GM21786 (cell line): Measurements from ENCODE around the gene TNFRSF8.
"Not testable (repeated sequence)": the region's sequence is repeated elsewhere in the genome, so short reads cannot be mapped to it uniquely, and the experiment has no call there.

Experiments used
- ATAC-seq: cut with Tn5 transposase; IDR thresholded peaks from one replicate; pipeline ENCODE4 v1.9.1; 2021; ENCODE audit not compliant: unreplicated experiment

The TNFRSF8 gene

GRCh38 chr1:12038356-12039163 is 24.5 kb upstream of the TNFRSF8 start:
- ATAC-seq, result no peak

GRCh38 chr1:12039164-12039525 is 24.0 kb upstream of the TNFRSF8 start:
- ATAC-seq, result no peak

DNA sequence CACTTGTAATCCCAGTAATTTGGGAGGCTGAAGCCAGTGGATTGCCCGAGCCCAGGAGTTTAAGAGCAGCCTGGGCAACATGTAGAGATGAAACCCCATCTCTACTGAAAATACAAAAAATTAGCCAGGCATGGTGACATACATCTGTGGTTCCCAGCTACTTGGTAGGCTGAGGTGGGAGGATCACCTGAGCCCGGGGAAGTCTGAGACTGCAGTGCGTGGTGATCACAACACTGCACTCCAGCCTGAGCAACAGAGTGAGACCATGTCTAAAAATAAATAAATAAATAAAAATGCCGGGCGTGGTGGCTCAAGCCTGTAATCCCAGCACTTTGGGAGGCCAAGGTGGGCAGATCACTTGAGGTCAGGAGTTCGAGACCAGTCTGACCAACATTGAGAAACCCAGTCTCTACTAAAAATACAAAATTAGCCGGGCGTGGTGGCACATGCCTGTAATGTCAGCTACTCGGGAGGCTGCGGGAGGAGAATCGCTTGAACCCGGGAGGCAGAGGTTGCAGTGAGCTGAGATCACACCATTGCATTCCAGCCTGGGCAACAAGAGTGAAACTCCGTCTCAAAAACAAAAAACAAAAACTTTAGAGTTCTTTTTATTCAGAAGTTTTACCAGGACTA is 23.2 kb upstream of the TNFRSF8 start:
- ATAC-seq, result peak; percentile 32

GRCh38 chr1:12040457-12041051 is 22.5 kb upstream of the TNFRSF8 start:
- ATAC-seq, result peak; percentile 65

GRCh38 chr1:12044187-12044877 is 18.8 kb upstream of the TNFRSF8 start:
- ATAC-seq, result not testable (repeated sequence)

DNA sequence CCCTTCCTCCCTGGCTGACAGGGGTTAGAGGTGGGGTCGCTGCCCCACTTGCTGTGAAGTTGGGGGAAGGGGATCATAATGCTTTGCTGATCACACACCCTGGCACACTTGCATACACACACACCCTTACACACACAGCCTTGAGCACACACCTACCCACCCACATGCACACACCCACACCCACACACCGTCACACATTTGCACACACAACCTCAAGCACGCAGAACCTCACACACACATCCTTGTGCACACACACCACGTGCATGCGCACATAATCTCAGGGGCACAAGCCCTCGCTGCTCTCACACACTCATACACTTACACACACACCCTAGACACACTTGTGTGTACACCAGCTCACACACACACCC is 16.4 kb upstream of the TNFRSF8 start:
- ATAC-seq, result no peak

DNA sequence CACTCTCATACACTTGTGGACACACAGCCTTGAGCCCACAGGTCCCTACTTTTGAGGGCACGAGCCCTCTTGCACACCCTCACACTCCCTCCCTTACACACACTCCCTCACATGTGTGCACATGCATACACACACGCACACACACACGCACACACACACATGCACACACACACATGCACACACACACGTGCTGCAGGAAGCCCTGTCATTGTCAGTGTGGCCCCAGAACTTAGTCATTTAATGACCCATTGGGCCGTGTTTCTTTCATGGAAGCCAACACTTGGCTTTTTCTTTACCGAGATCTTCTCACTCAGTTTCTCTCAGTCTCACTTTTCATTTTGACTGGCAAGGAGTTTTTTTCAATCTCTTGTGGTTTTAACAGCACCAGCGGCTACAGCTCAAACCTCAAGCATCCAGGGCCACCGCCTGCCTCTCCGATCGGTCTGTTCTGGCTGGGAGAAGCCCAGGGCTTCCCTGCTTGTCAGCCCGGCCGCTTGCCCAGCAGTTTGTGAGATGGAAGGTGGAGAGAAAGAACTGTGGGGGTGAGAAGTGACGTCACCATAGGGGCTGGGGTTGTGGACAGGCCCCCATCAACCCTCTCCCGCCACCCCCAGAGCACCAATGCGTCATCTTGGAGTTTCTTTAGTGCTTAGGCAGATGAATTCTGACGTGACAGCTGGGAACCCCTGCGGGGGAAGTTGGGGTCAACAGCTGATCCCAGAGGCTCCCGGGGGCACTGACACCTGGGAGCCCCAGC is 15.8 kb upstream of the TNFRSF8 start:
- peak; percentile 32 for ATAC-seq

- no peak for ATAC-seq
Measured at GRCh38 chr1:12048372-12048771, 14.7 kb upstream of the TNFRSF8 start.

GRCh38 chr1:12049616-12050015 is 13.5 kb upstream of the TNFRSF8 start:
- no peak for ATAC-seq

DNA sequence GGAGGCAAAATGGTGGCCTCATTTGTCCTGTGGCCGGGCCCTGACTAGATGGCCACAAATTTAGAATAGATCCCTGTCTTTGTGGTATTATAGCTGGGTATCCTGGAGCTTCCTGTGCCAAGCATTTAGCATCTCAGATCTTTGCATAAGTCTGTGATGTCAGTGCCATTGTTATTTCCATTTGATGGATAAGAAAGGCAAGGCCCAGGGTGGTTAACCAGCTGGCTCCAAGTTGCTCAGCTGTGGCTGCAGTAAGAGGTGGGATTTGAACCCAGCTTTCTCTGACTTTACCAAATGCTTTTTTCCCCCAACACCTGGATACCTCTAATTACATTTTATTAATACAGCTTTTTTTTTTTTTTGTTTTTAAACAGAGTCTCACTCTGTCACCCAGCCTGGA is 11.7 kb upstream of the TNFRSF8 start:
- ATAC-seq, result no peak

DNA sequence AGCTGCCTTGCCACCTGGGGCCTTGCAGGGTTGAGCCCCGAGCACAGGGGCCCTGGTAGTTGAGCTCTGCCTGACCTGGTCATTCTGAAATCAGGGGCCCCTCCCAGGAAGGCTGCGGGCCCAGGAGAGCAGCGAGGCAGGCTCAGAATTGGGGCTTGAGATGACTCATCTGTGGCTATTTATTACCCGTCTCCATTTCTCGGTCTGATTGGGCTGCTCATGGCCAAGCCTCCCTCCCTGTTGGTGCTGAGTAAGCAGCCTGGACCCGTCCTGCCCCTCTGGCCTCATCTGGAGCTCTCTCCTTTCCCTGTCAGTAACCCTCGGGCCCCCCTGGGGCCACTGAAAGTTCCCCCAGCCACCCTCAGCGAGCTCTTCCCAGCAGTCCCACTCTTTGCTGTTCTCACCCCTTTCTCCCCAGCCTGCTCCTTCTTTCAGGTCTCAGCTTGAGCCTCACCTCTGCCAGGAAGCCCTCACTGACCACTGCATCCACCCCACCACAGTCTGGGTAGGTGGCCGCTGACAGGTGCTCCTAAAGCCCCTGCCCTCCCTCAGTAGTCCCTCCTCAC is 11.0 kb upstream of the TNFRSF8 start:
- ATAC-seq, result peak; percentile 64

DNA sequence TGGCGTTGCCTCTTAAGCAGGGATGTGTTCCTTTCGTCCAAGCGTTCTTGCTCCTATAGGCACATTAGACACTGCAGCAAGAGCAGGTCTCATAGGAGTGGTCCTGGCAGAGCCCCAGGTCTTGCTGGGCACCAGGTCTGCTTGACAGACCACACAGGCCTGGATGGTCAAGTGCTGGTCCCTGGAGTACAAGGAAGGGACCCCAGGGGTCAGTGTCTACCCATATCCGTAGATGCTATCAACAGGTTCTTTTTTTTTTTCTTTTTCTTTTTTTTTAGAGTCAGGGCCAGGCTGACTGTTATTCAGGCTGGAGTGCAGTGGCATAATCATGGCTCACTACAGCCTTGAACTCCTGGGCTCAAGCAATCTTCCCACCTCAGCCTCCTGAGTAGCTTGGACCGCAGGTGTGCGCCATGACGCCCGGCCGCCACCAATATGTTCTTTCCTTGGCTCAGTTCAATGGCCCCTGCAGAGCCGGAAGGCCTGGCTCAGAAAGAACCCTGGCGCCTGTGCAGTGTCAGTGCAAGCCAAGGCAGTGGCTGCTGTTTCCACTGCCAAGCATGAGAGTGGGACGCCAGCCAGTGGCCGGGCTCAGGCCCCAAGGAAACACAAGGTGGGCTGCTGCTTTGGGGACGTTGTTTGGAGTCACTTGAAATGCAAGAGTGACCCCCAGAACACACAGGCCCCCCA is 10.0 kb upstream of the TNFRSF8 start:
- ATAC-seq, result no peak

DNA sequence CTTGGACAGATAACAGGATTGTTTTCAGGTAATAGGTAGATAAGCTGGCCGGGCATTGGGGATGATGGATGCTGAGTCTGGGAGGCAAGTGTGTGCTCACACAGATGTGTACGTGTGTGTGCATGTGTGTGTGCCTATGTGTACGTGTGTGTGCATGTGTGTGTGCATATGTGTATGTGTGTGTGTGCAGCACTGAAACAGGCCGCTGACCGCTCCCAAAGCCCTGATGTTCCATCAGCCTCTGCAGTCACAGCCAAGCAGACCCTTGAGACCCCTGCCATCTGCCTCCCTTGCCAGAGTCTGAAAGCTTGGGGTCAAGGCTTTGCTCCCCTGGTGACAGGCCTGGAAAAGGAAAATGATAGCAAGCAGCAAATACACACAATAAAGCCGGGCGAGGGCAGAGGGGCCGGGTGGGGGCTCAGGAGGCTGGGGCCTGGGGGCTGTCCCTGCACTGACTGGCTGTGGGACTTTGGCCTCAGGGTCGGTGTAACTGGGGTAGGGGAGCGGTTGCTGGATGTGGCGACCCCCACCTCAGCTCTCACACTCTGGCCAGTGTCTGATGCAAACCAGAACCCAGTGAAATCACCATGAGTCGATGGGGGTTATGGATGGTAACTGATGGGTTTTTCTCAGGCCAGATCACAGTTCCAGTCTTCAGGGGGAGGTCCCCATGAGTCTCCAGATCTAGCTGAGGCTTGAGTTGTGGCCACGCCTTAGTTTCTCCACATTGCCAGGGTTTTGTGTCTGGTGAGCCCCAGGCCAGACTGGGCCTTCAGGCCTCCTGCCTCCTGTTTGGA is 9.2 kb upstream of the TNFRSF8 start:
- no peak for ATAC-seq

- ATAC-seq, result no peak
Measured at GRCh38 chr1:12055259-12055658, 7.8 kb upstream of the TNFRSF8 start.

DNA sequence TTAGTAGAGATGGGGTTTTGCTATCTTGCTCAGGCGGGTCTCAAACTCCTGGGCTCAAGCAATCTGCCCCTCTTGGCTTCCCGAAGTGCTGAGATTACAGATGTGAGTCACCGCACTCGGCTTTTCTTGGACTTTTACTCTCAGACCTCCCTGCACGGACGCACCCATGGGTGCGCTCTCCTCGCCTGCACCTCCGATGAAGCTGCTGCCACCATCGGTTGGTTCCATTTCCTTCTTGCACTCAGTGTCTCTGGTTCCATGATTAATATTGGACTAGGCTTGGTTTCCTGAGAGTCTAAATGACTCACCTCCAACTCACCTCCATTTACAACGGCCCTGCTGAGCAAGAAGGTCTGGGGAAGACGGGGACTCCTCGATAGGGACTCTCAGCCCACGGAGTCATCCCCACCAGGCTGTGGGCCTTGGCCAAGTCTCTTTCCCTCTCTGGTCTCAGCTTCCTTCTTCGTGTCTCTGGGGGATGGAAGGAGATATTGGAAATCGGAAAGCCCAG is 6.7 kb upstream of the TNFRSF8 start:
- ATAC-seq, result no peak

DNA sequence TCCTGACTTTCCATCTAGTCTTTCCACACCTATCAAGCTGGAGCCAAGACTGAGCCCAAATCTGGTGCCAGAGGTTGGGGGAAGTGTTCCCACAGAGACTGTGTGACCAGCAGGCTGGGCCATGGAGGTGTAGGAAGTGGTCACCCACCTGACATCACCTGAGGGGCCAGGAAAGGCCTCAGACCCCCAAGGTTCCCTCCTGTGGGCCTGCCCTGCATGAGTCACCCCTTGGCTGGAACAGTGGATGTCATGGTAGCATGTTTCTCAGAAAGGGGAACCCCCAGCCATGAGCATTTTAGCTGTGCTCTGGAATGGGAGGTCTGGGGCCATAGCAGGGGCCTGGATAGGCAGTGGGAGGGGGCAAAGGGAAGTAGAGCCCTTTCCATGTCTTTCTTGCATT is 5.7 kb upstream of the TNFRSF8 start:
- no peak for ATAC-seq

- ATAC-seq, result no peak
Measured at GRCh38 chr1:12057940-12058687, 5.0 kb upstream of the TNFRSF8 start.

DNA sequence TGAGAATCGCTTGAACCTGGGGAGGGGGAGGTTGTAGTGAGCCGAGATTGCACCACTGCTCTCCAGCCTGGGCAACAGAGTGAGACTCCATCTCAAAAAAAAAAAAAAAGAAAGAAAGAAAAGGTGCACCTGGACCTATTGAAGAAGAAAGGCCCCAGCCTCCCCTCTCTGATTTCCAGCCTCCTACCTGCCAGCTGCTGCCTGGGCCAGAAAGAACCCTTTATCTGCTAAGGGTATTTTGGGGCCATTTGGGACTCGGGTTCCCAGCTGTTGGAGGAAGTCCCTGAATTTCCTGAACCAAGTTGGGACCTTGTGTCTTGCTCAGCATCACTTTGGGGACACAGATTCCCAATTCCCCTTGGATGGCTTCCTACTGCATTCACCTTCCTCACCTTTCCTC is 3.9 kb upstream of the TNFRSF8 start:
- no peak for ATAC-seq
